Measurements from ENCODE around the gene COA8. TPM values are rescaled to one million over a fixed set of nuclear protein-coding genes. Genes with fewer than 3 reads are reported as not detected.

The COA8 gene
- polyA plus RNA-seq, 1 of the 3 experiments (the other 2 are of a cell fraction), result 25.2 TPM

DNA sequence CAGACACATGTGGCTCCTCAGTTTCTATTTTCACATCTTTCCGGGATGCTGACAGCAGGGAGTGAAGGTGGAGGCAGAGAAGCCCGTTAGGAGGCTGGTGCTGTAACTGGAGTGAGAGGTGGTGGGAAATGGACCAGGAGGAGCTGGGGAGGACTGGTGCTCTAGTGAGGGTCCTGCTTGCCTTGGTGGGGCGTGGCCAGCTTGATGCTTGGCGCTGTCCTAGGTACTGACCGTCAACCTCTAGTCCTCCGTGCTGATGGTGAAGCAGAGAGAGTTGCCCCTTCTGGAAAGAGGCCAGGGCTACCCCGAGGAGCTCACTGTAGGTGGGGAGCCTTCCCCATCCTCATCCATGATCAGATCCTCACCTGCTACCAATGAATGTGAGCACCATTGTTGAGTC, 32.4 kb upstream of the COA8 start:
- Histone ChIP-seq H3K9ac (no peak overlapping the region), H3K9me2 (no peaks in the 10 kb centered on the region), H3K9me3 (no peaks in the 10 kb centered on the region), H3F3A (replicated peaks; ENCODE audit: insufficient read depth) (peaks cover 3% of the 10 kb centered on the region), H3K4me3 (ENCODE audit: low read depth in 2 of 2, low read length in 1 of 2) (peak overlapping the region; percentile 94 to 99), H3K4me1 (ENCODE audit: control insufficient read depth in 1 of 2, insufficient read depth in 2 of 2, low read depth in 1 of 2, low read length in 1 of 2) (peaks cover 9 to 25% of the 10 kb centered on the region in 2 experiments; a peak in 1 of 4 replicates), H3K36me3 (replicated peaks in 1 of 2; ENCODE audit: control insufficient read depth in 1 of 2, insufficient read depth in 2 of 2, low read length in 1 of 2) (peaks cover 0 to 29% of the 10 kb centered on the region in 2 experiments), H3K79me2 (ENCODE audit: insufficient read depth) (peaks cover 36% of the 10 kb centered on the region), H3K4me2 (peak overlapping the region; percentile 99), H4K20me1 (ENCODE audit: insufficient read depth) (peaks cover 9% of the 10 kb centered on the region; the same call in 1 of the 2 replicates), H2AFZ (ENCODE audit: low read depth) (no peak overlapping the region), H3K27ac (ENCODE audit: low read depth in 2 of 2, low read length in 1 of 2) (no peak overlapping the region), H3K27me3 (ENCODE audit: insufficient read depth) (no peaks in the 10 kb centered on the region)
- no peak for DNase-seq
- ChIA-PET POLR2A (interaction anchor here (0.7 to 1.4 kb wide), 2 partner anchors 8 to 11 kb away, joined by 3 to 4 read pairs; partner anchors contain the start of gene CKB), CTCF (interaction anchor here (1.4 to 8.5 kb wide), 4 partner anchors 12 to 30 kb away, joined by 3 to 52 read pairs (median 12); no protein-coding TSS in a partner anchor)
- TF ChIP-seq RFX5 (IDR thresholded peaks at IDR 0.05; ENCODE audit: low read length) (no peak), FOXM1 (IDR thresholded peaks at IDR 0.05; ENCODE audit: low read depth) (no peak), RCOR1 (IDR thresholded peaks at IDR 0.05; ENCODE audit: low read length) (no peak), EZH2phosphoT487 (IDR thresholded peaks at IDR 0.05; ENCODE audit: borderline replicate concordance, low read depth) (no peak), NFIC (IDR thresholded peaks at IDR 0.05; ENCODE audit: borderline replicate concordance) (no peak)
- TF ChIP-seq, protein P1, sequence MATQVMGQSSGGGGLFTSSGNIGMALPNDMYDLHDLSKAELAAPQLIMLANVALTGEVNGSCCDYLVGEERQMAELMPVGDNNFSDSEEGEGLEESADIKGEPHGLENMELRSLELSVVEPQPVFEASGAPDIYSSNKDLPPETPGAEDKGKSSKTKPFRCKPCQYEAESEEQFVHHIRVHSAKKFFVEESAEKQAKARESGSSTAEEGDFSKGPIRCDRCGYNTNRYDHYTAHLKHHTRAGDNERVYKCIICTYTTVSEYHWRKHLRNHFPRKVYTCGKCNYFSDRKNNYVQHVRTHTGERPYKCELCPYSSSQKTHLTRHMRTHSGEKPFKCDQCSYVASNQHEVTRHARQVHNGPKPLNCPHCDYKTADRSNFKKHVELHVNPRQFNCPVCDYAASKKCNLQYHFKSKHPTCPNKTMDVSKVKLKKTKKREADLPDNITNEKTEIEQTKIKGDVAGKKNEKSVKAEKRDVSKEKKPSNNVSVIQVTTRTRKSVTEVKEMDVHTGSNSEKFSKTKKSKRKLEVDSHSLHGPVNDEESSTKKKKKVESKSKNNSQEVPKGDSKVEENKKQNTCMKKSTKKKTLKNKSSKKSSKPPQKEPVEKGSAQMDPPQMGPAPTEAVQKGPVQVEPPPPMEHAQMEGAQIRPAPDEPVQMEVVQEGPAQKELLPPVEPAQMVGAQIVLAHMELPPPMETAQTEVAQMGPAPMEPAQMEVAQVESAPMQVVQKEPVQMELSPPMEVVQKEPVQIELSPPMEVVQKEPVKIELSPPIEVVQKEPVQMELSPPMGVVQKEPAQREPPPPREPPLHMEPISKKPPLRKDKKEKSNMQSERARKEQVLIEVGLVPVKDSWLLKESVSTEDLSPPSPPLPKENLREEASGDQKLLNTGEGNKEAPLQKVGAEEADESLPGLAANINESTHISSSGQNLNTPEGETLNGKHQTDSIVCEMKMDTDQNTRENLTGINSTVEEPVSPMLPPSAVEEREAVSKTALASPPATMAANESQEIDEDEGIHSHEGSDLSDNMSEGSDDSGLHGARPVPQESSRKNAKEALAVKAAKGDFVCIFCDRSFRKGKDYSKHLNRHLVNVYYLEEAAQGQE (IDR thresholded peaks at IDR 0.05; ENCODE audit: low read depth, low read length), result peak; percentile 94
- 62% methylated on average over 5 of the region's 7 CpGs for WGBS (ENCODE audit: low lambda C conversion rate)

DNA sequence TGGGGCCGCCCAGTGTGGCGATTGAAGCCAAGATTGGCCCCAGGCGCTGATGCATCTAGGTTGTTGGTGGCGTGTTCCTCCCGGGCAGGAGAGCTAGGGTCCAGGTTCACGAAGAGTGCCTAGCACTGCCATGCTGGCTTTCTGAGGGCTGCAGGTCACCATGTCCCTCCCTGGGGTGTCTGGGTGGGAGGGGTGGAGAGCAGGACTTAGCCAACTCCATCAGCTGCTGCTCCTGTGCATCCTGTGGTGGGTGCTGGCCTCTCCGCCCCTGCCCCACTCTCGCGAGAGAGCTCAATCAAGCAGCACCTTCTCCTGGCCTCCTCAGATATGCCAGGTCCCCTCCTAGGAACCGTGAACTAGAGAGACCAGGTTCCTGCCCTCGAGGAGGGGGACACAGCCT, 31.9 kb upstream of the COA8 start:
- 69% methylated on average over 2 of the region's 11 CpGs for WGBS (ENCODE audit: low lambda C conversion rate)
- H3K9me3 ChIP-seq, result no peaks in the 10 kb centered on the region
- H4K20me1 ChIP-seq (ENCODE audit: insufficient read depth), result peaks cover 9% of the 10 kb centered on the region; the same call in 1 of the 2 replicates
- H3K4me3 ChIP-seq (ENCODE audit: low read depth in 2 of 2, low read length in 1 of 2), result no peak overlapping the region
- H3K4me2 ChIP-seq, result peak overlapping the region; percentile 99; the same call in 1 of the 2 replicates
- ChIA-PET CTCF (interaction anchor here (2.5 to 8.5 kb wide), 2 partner anchors 13 to 16 kb away, joined by 14 to 52 read pairs; no protein-coding TSS in a partner anchor), POLR2A (interaction anchor here (0.7 to 1.4 kb wide), 2 partner anchors 9 to 10 kb away, joined by 3 to 4 read pairs; partner anchors contain the start of gene CKB)
- H3K79me2 ChIP-seq (ENCODE audit: insufficient read depth), result peaks cover 36% of the 10 kb centered on the region
- no peaks in the 10 kb centered on the region for H3K27me3 ChIP-seq (ENCODE audit: insufficient read depth)
- H3K27ac ChIP-seq (ENCODE audit: low read depth in 2 of 2, low read length in 1 of 2), result no peak overlapping the region
- DNase-seq, result no peak
- no peak overlapping the region for H2AFZ ChIP-seq (ENCODE audit: low read depth)
- H3F3A ChIP-seq (replicated peaks; ENCODE audit: insufficient read depth), result peaks cover 3% of the 10 kb centered on the region
- no peaks in the 10 kb centered on the region for H3K9me2 ChIP-seq
- H3K36me3 ChIP-seq (replicated peaks in 1 of 2; ENCODE audit: control insufficient read depth in 1 of 2, insufficient read depth in 2 of 2, low read length in 1 of 2), result peaks cover 0 to 32% of the 10 kb centered on the region in 2 experiments
- peaks cover 9 to 25% of the 10 kb centered on the region in 2 experiments; a peak in 1 of 4 replicates for H3K4me1 ChIP-seq (ENCODE audit: control insufficient read depth in 1 of 2, insufficient read depth in 2 of 2, low read depth in 1 of 2, low read length in 1 of 2)
- no peak for TF ChIP-seq GATA2 (CRISPR knock-in tag; IDR thresholded peaks at IDR 0.05)
- TF ChIP-seq, protein P2, sequence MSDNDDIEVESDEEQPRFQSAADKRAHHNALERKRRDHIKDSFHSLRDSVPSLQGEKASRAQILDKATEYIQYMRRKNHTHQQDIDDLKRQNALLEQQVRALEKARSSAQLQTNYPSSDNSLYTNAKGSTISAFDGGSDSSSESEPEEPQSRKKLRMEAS (IDR thresholded peaks at IDR 0.05; ENCODE audit: low read depth), result no peak
- no peak for TF ChIP-seq TEAD4 (IDR thresholded peaks at IDR 0.05; ENCODE audit: borderline replicate concordance, insufficient read depth)
- no peak for TF ChIP-seq FOXJ3 (CRISPR knock-in tag; IDR thresholded peaks at IDR 0.05)
- TF ChIP-seq TAF1 (IDR thresholded peaks at IDR 0.05; ENCODE audit: borderline replicate concordance, low read depth, low read length), result no peak
- no peak for TF ChIP-seq EP300 (IDR thresholded peaks at IDR 0.05; ENCODE audit: borderline replicate concordance in 1 of 2, low read depth in 1 of 2, low read length in 1 of 2)
- H3K9ac ChIP-seq, result no peak overlapping the region
